Skeletal muscle tissue (tissue), 4 donors: ENCODE results near the gene OR2H2. TPM values are rescaled to one million over a fixed set of nuclear protein-coding genes. Genes with fewer than 3 reads are reported as not detected.

Experiments
- H3K27ac ChIP-seq: one replicate; pipeline ENCODE4 v1.7.0; 2013; ENCODE audit warnings: mild to moderate bottlenecking, low read depth, low read length, inconsistent platforms
- H3K27me3 ChIP-seq, 3 donors: one replicate each; pipeline ENCODE4 v1.7.0; 2013; ENCODE audit warnings: low read length in 3 of 3; ENCODE audit not compliant: control insufficient read depth in 3 of 3, insufficient read depth in 3 of 3
- H3K36me3 ChIP-seq, 3 donors: one replicate each; pipeline ENCODE4 v1.7.0; 2013; ENCODE audit warnings: low read length in 3 of 3; ENCODE audit not compliant: control insufficient read depth in 3 of 3, insufficient read depth in 3 of 3
- H3K4me1 ChIP-seq, 3 donors: one replicate each; pipeline ENCODE4 v1.7.0; 2013; ENCODE audit warnings: low read length in 3 of 3, mild to moderate bottlenecking in 3 of 3; ENCODE audit not compliant: control insufficient read depth in 3 of 3, insufficient read depth in 3 of 3
- H3K4me3 ChIP-seq, 3 donors: one replicate each; pipeline ENCODE4 v1.7.0; 2013; ENCODE audit warnings: low read length in 3 of 3
- H3K9ac ChIP-seq, 3 donors: one replicate each; pipeline ENCODE4 v1.7.0; 2013; ENCODE audit warnings: low read length in 3 of 3, mild to moderate bottlenecking in 3 of 3, moderate library complexity in 2 of 3, low read depth in 1 of 3
- H3K9me3 ChIP-seq, 3 donors: one replicate each; pipeline ENCODE4 v1.7.0; 2013; ENCODE audit warnings: low read length in 3 of 3; ENCODE audit not compliant: control insufficient read depth in 3 of 3
- total RNA-seq: library from RNA; depleted of rRNA; stranded (reverse); fragments of >200 nt; gene quantifications from one replicate; pipeline ENCODE4 v1.2.3, GENCODE V29; 2014
- donor health status: Osteomylitis.

OR2H2 gene
- total RNA-seq, result not detected

- no peaks in the 10 kb centered on the region for H3K4me1 ChIP-seq
- H3K9ac ChIP-seq, result no peak within 1 kb of the TSS
- H3K36me3 ChIP-seq, result no peaks in the 10 kb centered on the region
- H3K9me3 ChIP-seq, result no peaks in the 10 kb centered on the region
- peaks cover 0 to 21% (median 7%) of the 10 kb centered on the region in 3 donors for H3K27me3 ChIP-seq
- H3K4me3 ChIP-seq, result no peak within 1 kb of the TSS
- no peak within 1 kb of the TSS for H3K27ac ChIP-seq
Observed at GRCh38 chr6:29584821-29585220, at the start of gene OR2H2. Gene OR2H2, plus strand, starts transcription at chr6:29585121. Its CDS starts 2,824 bp downstream, at chr6:29587945.

DNA sequence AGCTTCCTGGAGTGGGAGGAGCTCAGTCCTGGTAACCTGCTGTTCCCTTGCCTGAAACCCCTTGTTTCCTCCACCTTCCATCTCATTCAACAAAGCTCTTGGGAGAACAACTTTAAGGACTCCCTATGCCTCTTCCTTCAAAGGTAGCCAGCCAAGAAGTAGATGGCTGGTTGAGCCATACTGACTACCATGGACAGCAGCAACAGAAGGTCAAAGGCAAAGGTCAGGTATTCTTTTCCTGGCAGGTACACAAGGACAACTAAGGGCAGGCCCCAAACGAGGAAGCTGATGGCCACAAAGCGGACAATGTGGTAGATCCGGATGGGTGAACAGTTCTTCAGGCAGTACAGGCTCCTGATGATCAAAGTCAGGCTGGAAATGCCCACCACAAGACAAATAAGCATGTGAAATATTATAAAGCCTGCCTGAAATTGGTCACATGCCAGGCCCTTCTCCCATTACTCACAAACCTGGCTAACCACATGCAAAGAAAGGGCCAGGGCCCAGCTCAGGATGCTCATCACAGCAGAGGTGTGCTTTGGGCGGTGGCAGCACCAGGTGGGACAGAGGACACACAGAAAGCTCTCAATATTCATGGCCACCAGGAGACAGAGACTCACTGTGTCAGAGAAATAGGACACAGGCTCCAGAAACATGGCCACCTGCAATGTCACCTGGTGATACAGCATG lies 47.1 kb upstream of the OR2H2 start:
- peaks cover 0 to 8% (median 4%) of the 10 kb centered on the region in 3 donors for H3K27me3 ChIP-seq
- no peak overlapping the region for H3K27ac ChIP-seq
- H3K4me3 ChIP-seq, result no peak overlapping the region

GRCh38 chr6:29547573-29547972 lies 37.3 kb upstream of the OR2H2 start:
- H3K27me3 ChIP-seq, result peaks cover 0 to 3% (median 3%) of the 10 kb centered on the region in 3 donors

More for the DNA sequence above, 47.1 kb upstream of the OR2H2 start:
- no peaks in the 10 kb centered on the region for H3K9me3 ChIP-seq
- H3K4me1 ChIP-seq, result no peaks in the 10 kb centered on the region
- no peak overlapping the region for H3K9ac ChIP-seq
- H3K36me3 ChIP-seq, result no peaks in the 10 kb centered on the region

GRCh38 chr6:29552512-29553051 lies 32.3 kb upstream of the OR2H2 start:
- H3K9me3 ChIP-seq, result no peaks in the 10 kb centered on the region
- H3K4me3 ChIP-seq, result peak overlapping the region; percentile 48 to 64 (median 59)
- H3K27ac ChIP-seq, result no peak overlapping the region
- no peaks in the 10 kb centered on the region for H3K36me3 ChIP-seq
- no peak overlapping the region for H3K9ac ChIP-seq
- peaks cover 34 to 36% (median 35%) of the 10 kb centered on the region in 3 donors for H3K27me3 ChIP-seq
- peaks cover 12 to 14% (median 13%) of the 10 kb centered on the region in 3 donors for H3K4me1 ChIP-seq

More at GRCh38 chr6:29547573-29547972, 37.3 kb upstream of the OR2H2 start:
- Histone ChIP-seq H3K36me3 (no peaks in the 10 kb centered on the region), H3K9me3 (no peaks in the 10 kb centered on the region), H3K27ac (no peak overlapping the region), H3K9ac (no peak overlapping the region), H3K4me1 (no peaks in the 10 kb centered on the region), H3K4me3 (no peak overlapping the region)

DNA sequence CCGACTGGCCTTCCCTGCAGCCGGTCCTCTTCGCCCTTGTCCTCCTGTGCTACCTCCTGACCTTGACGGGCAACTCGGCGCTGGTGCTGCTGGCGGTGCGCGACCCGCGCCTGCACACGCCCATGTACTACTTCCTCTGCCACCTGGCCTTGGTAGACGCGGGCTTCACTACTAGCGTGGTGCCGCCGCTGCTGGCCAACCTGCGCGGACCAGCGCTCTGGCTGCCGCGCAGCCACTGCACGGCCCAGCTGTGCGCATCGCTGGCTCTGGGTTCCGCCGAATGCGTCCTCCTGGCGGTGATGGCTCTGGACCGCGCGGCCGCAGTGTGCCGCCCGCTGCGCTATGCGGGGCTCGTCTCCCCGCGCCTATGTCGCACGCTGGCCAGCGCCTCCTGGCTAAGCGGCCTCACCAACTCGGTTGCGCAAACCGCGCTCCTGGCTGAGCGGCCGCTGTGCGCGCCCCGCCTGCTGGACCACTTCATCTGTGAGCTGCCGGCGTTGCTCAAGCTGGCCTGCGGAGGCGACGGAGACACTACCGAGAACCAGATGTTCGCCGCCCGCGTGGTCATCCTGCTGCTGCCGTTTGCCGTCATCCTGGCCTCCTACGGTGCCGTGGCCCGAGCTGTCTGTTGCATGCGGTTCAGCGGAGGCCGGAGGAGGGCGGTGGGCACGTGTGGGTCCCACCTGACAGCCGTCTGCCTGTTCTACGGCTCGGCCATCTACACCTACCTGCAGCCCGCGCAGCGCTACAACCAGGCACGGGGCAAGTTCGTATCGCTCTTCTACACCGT lies 31.5 kb upstream of the OR2H2 start:
- Histone ChIP-seq H3K4me3 (peak overlapping the region; percentile 48 to 64 (median 59)), H3K9ac (no peak overlapping the region), H3K27ac (no peak overlapping the region)

DNA sequence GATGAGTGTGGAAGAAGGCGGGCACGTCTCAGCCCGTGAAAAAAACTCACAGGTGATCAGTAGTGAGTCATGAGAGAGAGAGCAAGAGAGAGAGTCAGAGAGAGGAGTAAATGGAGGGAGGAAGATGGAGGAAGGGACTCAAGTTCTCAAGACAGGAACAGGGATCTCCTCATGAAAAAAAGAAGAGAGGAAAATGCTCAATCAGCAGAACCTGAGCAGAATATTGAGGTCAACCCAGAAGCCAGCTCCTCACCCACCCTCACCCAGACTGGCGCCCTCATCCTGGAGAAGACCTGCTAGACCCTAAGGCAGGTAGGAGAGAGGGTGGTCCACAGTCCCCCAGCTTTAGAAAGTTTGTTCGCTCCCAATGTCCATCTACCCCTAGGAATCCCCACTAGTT lies 30.2 kb upstream of the OR2H2 start:
- no peak overlapping the region for H3K4me3 ChIP-seq
- no peak overlapping the region for H3K27ac ChIP-seq
- H3K36me3 ChIP-seq, result no peaks in the 10 kb centered on the region
- peaks cover 12 to 14% (median 13%) of the 10 kb centered on the region in 3 donors for H3K4me1 ChIP-seq
- no peaks in the 10 kb centered on the region for H3K9me3 ChIP-seq
- no peak overlapping the region for H3K9ac ChIP-seq
- peaks cover 34 to 36% (median 35%) of the 10 kb centered on the region in 3 donors for H3K27me3 ChIP-seq

More for the DNA sequence above, 31.5 kb upstream of the OR2H2 start:
- Histone ChIP-seq H3K9me3 (no peaks in the 10 kb centered on the region), H3K36me3 (no peaks in the 10 kb centered on the region), H3K4me1 (peaks cover 12 to 14% (median 13%) of the 10 kb centered on the region in 3 donors), H3K27me3 (peaks cover 34 to 36% (median 35%) of the 10 kb centered on the region in 3 donors)

- no peak overlapping the region for H3K9ac ChIP-seq
- H3K9me3 ChIP-seq, result no peaks in the 10 kb centered on the region
- H3K4me1 ChIP-seq, result peaks cover 12 to 14% (median 13%) of the 10 kb centered on the region in 3 donors
- no peak overlapping the region for H3K4me3 ChIP-seq
- peaks cover 34 to 36% (median 35%) of the 10 kb centered on the region in 3 donors for H3K27me3 ChIP-seq
- no peaks in the 10 kb centered on the region for H3K36me3 ChIP-seq
- no peak overlapping the region for H3K27ac ChIP-seq
Observed at GRCh38 chr6:29557320-29557719, 27.6 kb upstream of the OR2H2 start.

GRCh38 chr6:29558439-29559079 lies 26.4 kb upstream of the OR2H2 start:
- H3K36me3 ChIP-seq, result no peaks in the 10 kb centered on the region
- H3K27me3 ChIP-seq, result peaks cover 27% of the 10 kb centered on the region in 3 donors
- no peaks in the 10 kb centered on the region for H3K9me3 ChIP-seq
- H3K9ac ChIP-seq, result no peak overlapping the region
- no peak overlapping the region for H3K4me3 ChIP-seq
- H3K27ac ChIP-seq, result no peak overlapping the region
- peaks cover 4 to 5% (median 4%) of the 10 kb centered on the region in 3 donors for H3K4me1 ChIP-seq

GRCh38 chr6:29559524-29560287 lies 25.2 kb upstream of the OR2H2 start, which contains the start of gene UBD:
Gene UBD, minus strand, starts transcription at chr6:29559732. Its CDS starts 31 bp downstream, at chr6:29559701.
- peaks cover 15 to 16% (median 16%) of the 10 kb centered on the region in 3 donors for H3K27me3 ChIP-seq
- H3K9ac ChIP-seq, result no peak within 1 kb of the TSS
- no peaks in the 10 kb centered on the region for H3K4me1 ChIP-seq
- no peak within 1 kb of the TSS for H3K4me3 ChIP-seq
- H3K27ac ChIP-seq, result no peak within 1 kb of the TSS
- no peaks in the 10 kb centered on the region for H3K9me3 ChIP-seq
- no peaks in the 10 kb centered on the region for H3K36me3 ChIP-seq
